H1 (cell line): ENCODE measurements around the gene HFM1.

Source experiments
- FOSL1 ChIP-seq: IDR thresholded peaks from 2 replicates; pipeline ENCODE4 v1.6.1; 2011; ENCODE audit warnings: mild to moderate bottlenecking, low read depth, low read length, moderate library complexity; ENCODE audit not compliant: insufficient read depth
- POLR2AphosphoS5 ChIP-seq: IDR thresholded peaks from 2 replicates; pipeline ENCODE4 v1.6.1; 2011; ENCODE audit warnings: low read depth, low read length
- RXRA ChIP-seq: IDR thresholded peaks from 2 replicates; pipeline ENCODE4 v1.6.1; 2011; ENCODE audit warnings: low read depth, mild to moderate bottlenecking, low read length, moderate library complexity; ENCODE audit not compliant: insufficient read depth
- TAF1 ChIP-seq: IDR thresholded peaks from 2 replicates; pipeline ENCODE4 v1.6.1; 2011; ENCODE audit warnings: mild to moderate bottlenecking, low read depth, low read length

GRCh38 chr1:91345395-91346005 is 59.1 kb downstream of the HFM1 start:
- TF ChIP-seq FOSL1 = no peak
- TF ChIP-seq TAF1 = no peak
- TF ChIP-seq RXRA = no peak
- TF ChIP-seq POLR2AphosphoS5 = no peak
